Activated CD8-positive, alpha-beta T cell treated with anti-CD3 and anti-CD28 coated beads for 36 hours (primary cell): ENCODE results near the gene MARS1. TPM values are rescaled to one million over a fixed set of nuclear protein-coding genes. Genes with fewer than 3 reads are reported as not detected.

Experiments used
- ATAC-seq: fragments of 200-7000 bp; cut with Tn5 transposase; one replicate; pipeline ENCODE4 v1.10.0; 2021; ENCODE audit warnings: mild to moderate bottlenecking, moderate library complexity
- CTCF ChIA-PET: fragments of 350-600 bp; sonication (Branson Sonifier 250); formaldehyde crosslinking; loops from one replicate; lab custom pipeline; 2021; ENCODE audit warnings: antibody characterized with exemption; lab: Charles Lee
- POLR2A ChIA-PET: fragments of 350-600 bp; sonication (Branson Sonifier 250); formaldehyde crosslinking; loops from one replicate; lab custom pipeline; 2021; ENCODE audit warnings: antibody characterized with exemption; lab: Charles Lee
- DNase-seq: peaks from one replicate; pipeline ENCODE4 v3.0.0-alpha.2; 2020
- H3K27ac Mint-ChIP-seq: one replicate; pipeline ENCODE4 v1.8.0; 2021; ENCODE audit warnings: mild to moderate bottlenecking, mixed read lengths
- H3K27me3 Mint-ChIP-seq: one replicate; pipeline ENCODE4 v1.8.0; 2021; ENCODE audit warnings: mixed read lengths
- H3K36me3 Mint-ChIP-seq: one replicate; pipeline ENCODE4 v1.8.0; 2021; ENCODE audit warnings: low read depth, mixed read lengths
- H3K4me1 Mint-ChIP-seq: one replicate; pipeline ENCODE4 v1.8.0; 2021; ENCODE audit warnings: low read depth, mixed read lengths
- H3K4me3 Mint-ChIP-seq: one replicate; pipeline ENCODE4 v1.8.0; 2021; ENCODE audit warnings: mild to moderate bottlenecking, moderate library complexity, mixed read lengths
- H3K9me3 Mint-ChIP-seq: one replicate; pipeline ENCODE4 v1.8.0; 2021; ENCODE audit warnings: mixed read lengths
- CTCF ChIP-seq: fragments of 200-600 bp; IDR thresholded peaks from one replicate; pipeline ENCODE4 v1.8.0; 2022; ENCODE audit warnings: antibody characterized with exemption, mild to moderate bottlenecking
- intact Hi-C: fragments of 100-400 bp; cut with micrococcal nuclease; formaldehyde crosslinking; loops from one replicate; pipeline ENCODE4 v1.10.0; 2022
- total RNA-seq, 2 experiments: library from RNA; stranded (reverse); gene quantifications; one replicate each; pipeline ENCODE4 v1.2.3, GENCODE V29; 2021

Gene MARS1
- total RNA-seq, 2 experiments from 2014 or later, result 343 to 345 TPM

DNA sequence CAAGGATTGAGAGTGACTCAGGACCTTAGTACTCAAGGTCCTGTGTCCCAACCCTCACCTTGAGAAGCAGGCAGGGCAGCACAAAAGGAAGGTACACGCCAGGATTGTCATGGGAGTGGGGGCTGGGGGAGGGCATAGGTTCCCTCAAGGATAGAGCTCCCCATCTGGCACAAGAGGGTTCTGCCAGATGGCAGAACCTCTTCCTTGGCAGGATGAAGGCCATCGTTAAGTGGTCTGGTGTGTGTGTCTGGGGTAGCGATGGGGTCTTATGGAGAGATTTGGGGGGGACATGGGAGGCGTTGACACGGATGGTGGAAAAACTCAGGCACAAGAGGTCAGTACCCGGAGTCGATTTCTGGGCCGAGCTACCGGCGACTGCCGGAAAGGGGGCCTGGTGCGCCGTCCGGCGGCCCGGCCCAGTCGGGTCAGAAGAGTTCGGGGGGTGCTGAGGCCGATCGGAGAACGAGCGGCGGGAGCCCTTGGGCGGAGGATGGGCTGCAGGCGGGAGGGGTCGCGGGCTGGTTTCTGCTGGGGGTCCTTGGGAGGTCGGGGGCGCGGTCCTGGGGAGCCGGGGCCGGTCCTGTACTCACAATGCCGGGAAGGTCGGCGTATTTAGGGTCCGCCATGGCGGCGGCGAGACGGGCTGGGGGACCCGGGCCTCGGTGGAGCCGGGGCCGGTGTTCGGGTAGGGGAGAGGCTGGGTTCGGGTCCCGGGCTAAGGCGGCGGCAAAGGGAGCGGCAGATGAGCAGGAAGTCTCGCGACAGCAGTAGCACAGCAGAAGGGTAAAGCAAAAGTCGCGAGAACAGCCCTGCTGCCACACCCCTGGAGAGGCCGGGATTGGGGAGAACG is 58.8 kb downstream of the MARS1 start, which contains the start of gene DCTN2:
Gene DCTN2 (minus strand): TSS at position 755 of the 850 bp plus-strand sequence. CDS start 129 bp downstream, at position 626.
- DNase-seq, result peak; percentile 98
- intact Hi-C loops, result no loop called here
- ChIA-PET CTCF (interaction anchor here (1.1 to 2.0 kb wide), 7 partner anchors 11 to 236 kb away, joined by 3 to 9 read pairs (median 4); partner anchors contain the start of genes OS9 and TSFM), POLR2A (interaction anchor here (0.5 to 2.0 kb wide), 8 partner anchors 11 to 233 kb away, joined by 3 to 11 read pairs (median 4); partner anchors contain the start of genes DDIT3 and OS9)
- Mint-ChIP-seq H3K36me3 (peaks cover 9% of the 10 kb centered on the region), H3K27me3 (peaks cover 4% of the 10 kb centered on the region), H3K27ac (peak within 1 kb of the TSS; percentile 94), H3K4me3 (peak within 1 kb of the TSS; percentile 95), H3K4me1 (peaks cover 45% of the 10 kb centered on the region), H3K9me3 (no peaks in the 10 kb centered on the region)
- peak; percentile 96 for ATAC-seq
- no peak for TF ChIP-seq CTCF

GRCh38 chr12:57547288-57548012 is 59.6 kb downstream of the MARS1 start:
- Mint-ChIP-seq H3K9me3 (no peaks in the 10 kb centered on the region), H3K27me3 (peaks cover 4% of the 10 kb centered on the region), H3K36me3 (peaks cover 9% of the 10 kb centered on the region), H3K4me1 (peaks cover 45% of the 10 kb centered on the region), H3K4me3 (peak overlapping the region; percentile 95), H3K27ac (peak overlapping the region; percentile 94)
- TF ChIP-seq CTCF, result no peak
- ChIA-PET CTCF (interaction anchor here (1.1 to 2.0 kb wide), 6 partner anchors 10 to 235 kb away, joined by 3 to 6 read pairs (median 4); partner anchors contain the start of genes OS9 and TSFM), POLR2A (interaction anchor here (0.6 to 2.0 kb wide), 5 partner anchors 21 to 147 kb away, joined by 3 to 9 read pairs (median 4); partner anchors contain the start of genes DDIT3 and OS9)
- intact Hi-C loops, result no loop called here
- DNase-seq (no peak), ATAC-seq (no peak)

GRCh38 chr12:57548013-57548315 is 60.1 kb downstream of the MARS1 start:
- no peak for DNase-seq
- intact Hi-C loops, result no loop called here
- Mint-ChIP-seq H3K27ac (no peak overlapping the region), H3K4me3 (no peak overlapping the region), H3K27me3 (peaks cover 4% of the 10 kb centered on the region), H3K4me1 (peaks cover 45% of the 10 kb centered on the region), H3K9me3 (no peaks in the 10 kb centered on the region), H3K36me3 (peaks cover 9% of the 10 kb centered on the region)
- no peak for TF ChIP-seq CTCF
- CTCF ChIA-PET, result no interaction called here
- ATAC-seq, result no peak
- POLR2A ChIA-PET, result no interaction called here

DNA sequence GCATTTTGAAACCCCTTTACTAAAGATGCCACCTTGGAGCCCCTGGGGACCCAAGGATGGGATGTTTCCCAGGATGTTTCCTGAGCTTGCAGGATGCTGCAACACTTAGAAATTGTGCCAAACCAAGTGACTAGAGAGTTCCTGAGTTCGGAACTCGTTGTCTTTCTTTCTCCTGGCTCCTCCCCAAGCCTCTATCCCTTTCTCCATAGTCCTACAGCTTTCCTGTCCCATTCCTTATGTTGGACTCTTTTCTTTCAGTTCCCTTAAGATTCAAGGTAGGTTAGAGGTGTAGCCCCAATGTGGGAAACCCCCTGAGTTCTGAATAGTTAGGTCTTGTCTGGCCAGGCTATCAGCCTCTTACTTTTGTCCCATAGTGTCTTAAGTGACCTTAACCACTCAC is 60.6 kb downstream of the MARS1 start:
- no peak for TF ChIP-seq CTCF
- H3K9me3 Mint-ChIP-seq, result no peaks in the 10 kb centered on the region
- H3K27ac Mint-ChIP-seq, result no peak overlapping the region
- no peak overlapping the region for H3K4me3 Mint-ChIP-seq
- ChIA-PET POLR2A (no interaction called here), CTCF (no interaction called here)
- DNase-seq (no peak), ATAC-seq (no peak)
- H3K4me1 Mint-ChIP-seq, result peaks cover 43% of the 10 kb centered on the region
- intact Hi-C loops, result no loop called here
- H3K27me3 Mint-ChIP-seq, result peaks cover 4% of the 10 kb centered on the region
- peaks cover 9% of the 10 kb centered on the region for H3K36me3 Mint-ChIP-seq
